Hepatocyte (in vitro differentiated cells): Measurements from ENCODE around the gene C9. TPM values are rescaled to one million over a fixed set of nuclear protein-coding genes. Genes with fewer than 3 reads are reported as not detected.

ENCODE experiments used
- DNase-seq: peaks from one replicate; pipeline ENCODE4 v3.0.0-alpha.2; 2016; ENCODE audit warnings: low spot score
- H2AFZ ChIP-seq: fragments of 200-600 bp; sonication (generic); 2 replicates; pipeline ENCODE4 v1.6.0; 2016; ENCODE audit warnings: antibody characterized with exemption, mild to moderate bottlenecking
- H3K27ac ChIP-seq: fragments of 200-600 bp; sonication (generic); 2 replicates; pipeline ENCODE4 v1.5.1; 2016; ENCODE audit warnings: mild to moderate bottlenecking
- H3K27me3 ChIP-seq: fragments of 200-600 bp; sonication (generic); 2 replicates; pipeline ENCODE4 v1.6.1; 2016
- H3K36me3 ChIP-seq: fragments of 200-600 bp; sonication (generic); replicated peaks from 2 replicates; pipeline ENCODE4 v1.5.1; 2016; ENCODE audit warnings: low read depth; ENCODE audit not compliant: insufficient read depth
- H3K4me1 ChIP-seq: fragments of 200-600 bp; sonication (generic); 2 replicates; pipeline ENCODE4 v1.5.1; 2016; ENCODE audit warnings: mild to moderate bottlenecking, moderate library complexity; ENCODE audit not compliant: insufficient read depth
- H3K4me2 ChIP-seq: fragments of 200-600 bp; sonication (generic); 2 replicates; pipeline ENCODE4 v1.6.0; 2016
- H3K4me3 ChIP-seq: fragments of 200-600 bp; sonication (generic); 2 replicates; pipeline ENCODE4 v1.5.1; 2016; ENCODE audit warnings: mild to moderate bottlenecking
- H3K79me2 ChIP-seq: fragments of 200-600 bp; sonication (generic); 2 replicates; pipeline ENCODE4 v1.6.0; 2017; ENCODE audit warnings: mild to moderate bottlenecking
- H3K9me2 ChIP-seq: fragments of 200-600 bp; sonication (generic); replicated peaks from 2 replicates; pipeline ENCODE4 v1.6.0; 2017; ENCODE audit warnings: mild to moderate bottlenecking; ENCODE audit not compliant: insufficient read depth
- H3K9me3 ChIP-seq: fragments of 200-600 bp; sonication (generic); 2 replicates; pipeline ENCODE4 v1.5.1; 2016; ENCODE audit warnings: low read depth, mild to moderate bottlenecking
- H4K20me1 ChIP-seq: fragments of 200-600 bp; sonication (generic); 2 replicates; pipeline ENCODE4 v1.6.0; 2016; ENCODE audit warnings: mild to moderate bottlenecking; ENCODE audit not compliant: insufficient read depth, poor library complexity, severe bottlenecking
- EZH2 ChIP-seq: fragments of 200-600 bp; sonication (generic); IDR thresholded peaks from 2 replicates; pipeline ENCODE4 v1.6.1; 2016; ENCODE audit warnings: antibody characterized with exemption, mild to moderate bottlenecking, borderline replicate concordance
- EZH2phosphoT487 ChIP-seq: fragments of 200-600 bp; sonication (generic); IDR thresholded peaks from one replicate; pipeline ENCODE4 v1.6.1; 2018; ENCODE audit warnings: antibody characterized with exemption, mild to moderate bottlenecking, low read depth, moderate library complexity; ENCODE audit not compliant: unreplicated experiment, severe bottlenecking
- WGBS: methylation state at CpG from one replicate; pipeline ENCODE4 v1.1.6; 2016; ENCODE audit warnings: low lambda C conversion rate; ENCODE audit errors: missing lambda C conversion rate; 5-methylcytosine and 5-hydroxymethylcytosine counted together
- polyA plus RNA-seq: library from polyadenylated mRNA; unstranded; fragments of >200 nt; fragmentation: Nextera tagmentation; extraction: Ambion mirVana; gene quantifications from 2 replicates; pipeline ENCODE4 v1.2.1, GENCODE V29; 2016
- total RNA-seq: library from RNA; depleted of rRNA; stranded (reverse); fragments of >200 nt; gene quantifications from 2 replicates; pipeline ENCODE4 v1.2.3, GENCODE V29; 2014
- TF ChIP-seq, protein P1 (sequence below): fragments of 200-600 bp; sonication (generic); IDR thresholded peaks from 2 replicates; pipeline ENCODE4 v1.5.1; 2016; ENCODE audit warnings: antibody characterized with exemption, mild to moderate bottlenecking; ENCODE audit not compliant: poor library complexity

C9 gene
- total and polyA plus RNA-seq, 2 experiments from 2014 or later, result 0.47 to 0.79 TPM

DNA sequence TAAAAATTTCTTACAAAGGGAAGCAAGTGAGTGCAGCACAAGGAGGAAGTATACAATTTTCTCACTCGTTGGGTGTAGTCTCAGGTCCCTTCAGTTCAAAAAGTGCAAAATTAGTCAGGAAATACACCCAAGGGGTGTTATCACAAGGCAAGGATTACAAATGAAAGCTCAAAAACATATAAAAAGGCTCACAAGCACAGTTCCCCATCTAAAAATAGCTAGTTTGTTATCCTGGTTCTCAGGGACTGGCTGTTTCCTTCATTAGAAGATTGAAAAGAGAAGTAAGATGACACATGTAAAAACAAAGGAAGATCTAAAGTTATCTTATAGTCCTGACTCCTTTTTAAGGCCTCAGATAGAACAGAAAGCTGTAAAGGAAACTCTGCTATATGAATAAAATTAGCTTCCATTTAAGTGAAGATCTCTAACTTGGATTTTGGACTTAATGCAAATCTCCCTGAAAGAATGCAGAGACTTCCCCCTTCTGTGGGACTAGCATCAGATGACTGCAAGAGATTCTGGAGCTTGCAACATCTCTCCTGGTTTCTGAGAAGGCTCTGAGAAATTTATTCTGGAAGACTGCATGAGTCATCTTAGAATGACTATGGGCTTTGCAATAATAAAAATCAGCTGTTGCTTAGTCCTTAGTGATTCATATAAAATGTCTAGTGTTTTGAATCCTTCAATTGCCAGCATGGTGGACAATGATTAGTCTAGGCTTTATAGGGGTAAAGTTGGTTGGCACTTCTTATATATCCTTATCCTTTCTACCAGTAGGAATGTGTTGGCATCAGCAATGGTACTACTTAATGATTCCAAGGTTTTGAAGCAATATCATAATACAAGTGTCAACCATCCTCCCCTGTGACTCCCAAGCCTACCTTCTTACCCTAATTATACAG is 35.1 kb upstream of the C9 start:
- peak overlapping the region; percentile 96 for H3K27ac ChIP-seq
- DNase-seq, result peak; percentile 83
- H3K4me2 ChIP-seq, result peak overlapping the region; percentile 65
- no peaks in the 10 kb centered on the region for H3K27me3 ChIP-seq
- no peak overlapping the region for H2AFZ ChIP-seq
- H4K20me1 ChIP-seq, result no peaks in the 10 kb centered on the region
- peaks cover 62% of the 10 kb centered on the region for H3K79me2 ChIP-seq
- WGBS, result 38% methylated on average over 1 of the region's 1 CpG
- no peaks in the 10 kb centered on the region for H3K36me3 ChIP-seq
- no peak overlapping the region for H3K4me3 ChIP-seq
- TF ChIP-seq, protein P1, sequence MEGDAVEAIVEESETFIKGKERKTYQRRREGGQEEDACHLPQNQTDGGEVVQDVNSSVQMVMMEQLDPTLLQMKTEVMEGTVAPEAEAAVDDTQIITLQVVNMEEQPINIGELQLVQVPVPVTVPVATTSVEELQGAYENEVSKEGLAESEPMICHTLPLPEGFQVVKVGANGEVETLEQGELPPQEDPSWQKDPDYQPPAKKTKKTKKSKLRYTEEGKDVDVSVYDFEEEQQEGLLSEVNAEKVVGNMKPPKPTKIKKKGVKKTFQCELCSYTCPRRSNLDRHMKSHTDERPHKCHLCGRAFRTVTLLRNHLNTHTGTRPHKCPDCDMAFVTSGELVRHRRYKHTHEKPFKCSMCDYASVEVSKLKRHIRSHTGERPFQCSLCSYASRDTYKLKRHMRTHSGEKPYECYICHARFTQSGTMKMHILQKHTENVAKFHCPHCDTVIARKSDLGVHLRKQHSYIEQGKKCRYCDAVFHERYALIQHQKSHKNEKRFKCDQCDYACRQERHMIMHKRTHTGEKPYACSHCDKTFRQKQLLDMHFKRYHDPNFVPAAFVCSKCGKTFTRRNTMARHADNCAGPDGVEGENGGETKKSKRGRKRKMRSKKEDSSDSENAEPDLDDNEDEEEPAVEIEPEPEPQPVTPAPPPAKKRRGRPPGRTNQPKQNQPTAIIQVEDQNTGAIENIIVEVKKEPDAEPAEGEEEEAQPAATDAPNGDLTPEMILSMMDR, result no peak
- TF ChIP-seq EZH2phosphoT487, result no peak
- H3K9me3 ChIP-seq, result no peaks in the 10 kb centered on the region
- no peaks in the 10 kb centered on the region for H3K9me2 ChIP-seq
- H3K4me1 ChIP-seq, result peaks cover 41% of the 10 kb centered on the region

DNA sequence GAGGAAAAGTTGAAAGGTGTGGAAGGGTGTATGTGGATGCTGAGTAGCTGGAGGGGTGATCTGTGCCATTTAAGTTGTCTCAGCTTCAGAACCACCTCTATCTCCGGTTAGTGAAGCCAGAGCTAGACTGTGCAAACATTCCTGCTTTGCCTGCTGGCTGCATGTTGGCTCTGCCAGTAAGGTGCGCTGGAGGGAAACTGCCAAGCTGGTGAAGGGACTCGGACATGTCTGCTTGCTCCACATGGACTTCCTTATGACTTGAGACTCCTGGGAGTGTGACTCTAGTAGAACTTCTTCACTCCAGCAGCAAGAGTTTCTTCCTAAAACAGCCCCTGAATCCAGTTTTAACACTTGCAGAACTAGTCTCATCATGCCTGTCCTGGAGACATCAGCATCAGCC is 32.5 kb upstream of the C9 start:
- Histone ChIP-seq H3K27ac (no peak overlapping the region), H3K9me3 (no peaks in the 10 kb centered on the region), H3K79me2 (peaks cover 47% of the 10 kb centered on the region), H4K20me1 (no peaks in the 10 kb centered on the region), H3K36me3 (no peaks in the 10 kb centered on the region), H3K9me2 (no peaks in the 10 kb centered on the region), H3K4me1 (peaks cover 36% of the 10 kb centered on the region), H3K27me3 (no peaks in the 10 kb centered on the region), H3K4me2 (no peak overlapping the region), H3K4me3 (no peak overlapping the region), H2AFZ (no peak overlapping the region)
- WGBS, result 92% methylated on average over 3 of the region's 3 CpGs
- DNase-seq, result no peak
- TF ChIP-seq EZH2, result no peak
- TF ChIP-seq, protein P1, result no peak
- TF ChIP-seq EZH2phosphoT487, result no peak

DNA sequence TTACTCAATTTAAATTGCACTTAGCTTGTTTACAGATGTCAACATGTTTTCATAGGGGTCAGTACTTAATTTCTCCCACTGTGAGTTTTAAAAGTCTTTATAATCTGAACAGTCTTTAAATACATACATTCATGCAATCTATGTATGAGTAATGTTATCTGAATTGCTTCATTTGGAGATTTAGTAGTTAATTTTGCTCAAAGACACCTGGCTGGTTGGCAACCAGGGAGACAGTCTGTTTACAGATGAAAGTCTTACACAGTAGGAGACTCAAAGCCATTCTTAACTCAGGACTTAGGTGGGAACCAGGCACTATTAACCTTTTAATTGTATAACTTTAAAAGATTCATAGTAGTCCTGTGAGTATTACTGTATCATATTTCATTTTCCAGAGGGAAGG is 31.2 kb upstream of the C9 start:
- Histone ChIP-seq H3K4me1 (peaks cover 27% of the 10 kb centered on the region), H2AFZ (no peak overlapping the region), H3K4me2 (no peak overlapping the region), H3K4me3 (no peak overlapping the region), H3K27me3 (no peaks in the 10 kb centered on the region), H3K9me2 (no peaks in the 10 kb centered on the region), H3K79me2 (peaks cover 50% of the 10 kb centered on the region), H3K36me3 (peaks cover 4% of the 10 kb centered on the region), H3K9me3 (no peaks in the 10 kb centered on the region), H3K27ac (no peak overlapping the region), H4K20me1 (no peaks in the 10 kb centered on the region)
- no peak for TF ChIP-seq EZH2
- TF ChIP-seq EZH2phosphoT487, result no peak
- TF ChIP-seq, protein P1, result no peak
- DNase-seq, result no peak
